Natural killer cell treated with Interleukin-12 subunit alpha and Interleukin-12 subunit beta and Interleukin-15 and Interleukin-18, amount 100 ng/mL, for 72 hours (primary cell): ENCODE measurements around the gene TUBA4A. TPM values are rescaled to one million over a fixed set of nuclear protein-coding genes. Genes with fewer than 3 reads are reported as not detected.

Experiments
- ATAC-seq, 2 donors: fragments of 150-1000 bp; cut with Tn5 transposase in 1 of 2; sonication (Bioruptor Pico), chemical (Tn5 transposase) in 1 of 2; 2 replicates each; pipeline ENCODE4 v1.10.0; 2021
- DNase-seq: peaks from one replicate; pipeline ENCODE4 v3.0.0; 2022; ENCODE audit warnings: low spot score
- H3K27ac Mint-ChIP-seq, 2 donors: 1 replicate in 1 of 2; 2 replicates in 1 of 2; pipeline ENCODE4 v1.8.0; 2022; ENCODE audit warnings: mixed read lengths in 2 of 2, mild to moderate bottlenecking in 1 of 2, moderate library complexity in 1 of 2
- H3K27me3 Mint-ChIP-seq, 2 donors: 1 replicate in 1 of 2; 2 replicates in 1 of 2; pipeline ENCODE4 v1.8.0; 2022; ENCODE audit warnings: mixed read lengths in 2 of 2
- H3K36me3 Mint-ChIP-seq: one replicate; pipeline ENCODE4 v1.8.0; 2022; ENCODE audit warnings: mixed read lengths
- H3K4me1 Mint-ChIP-seq, 2 donors: 1 replicate in 1 of 2; 2 replicates in 1 of 2; pipeline ENCODE4 v1.8.0; 2022; ENCODE audit warnings: low read depth in 2 of 2, mixed read lengths in 2 of 2, mild to moderate bottlenecking in 1 of 2
- H3K4me3 Mint-ChIP-seq: one replicate; pipeline ENCODE4 v1.8.0; 2022; ENCODE audit warnings: mixed read lengths
- H3K9me3 Mint-ChIP-seq: 2 replicates; pipeline ENCODE4 v1.8.0; 2022; ENCODE audit warnings: mixed read lengths
- total RNA-seq, 2 donors: library from RNA; stranded (reverse); gene quantifications; one replicate each; pipeline ENCODE4 v1.2.3, GENCODE V29; 2022

TUBA4A gene
- total RNA-seq, 2 donors from 2014 or later, result 159 to 161 TPM

DNA sequence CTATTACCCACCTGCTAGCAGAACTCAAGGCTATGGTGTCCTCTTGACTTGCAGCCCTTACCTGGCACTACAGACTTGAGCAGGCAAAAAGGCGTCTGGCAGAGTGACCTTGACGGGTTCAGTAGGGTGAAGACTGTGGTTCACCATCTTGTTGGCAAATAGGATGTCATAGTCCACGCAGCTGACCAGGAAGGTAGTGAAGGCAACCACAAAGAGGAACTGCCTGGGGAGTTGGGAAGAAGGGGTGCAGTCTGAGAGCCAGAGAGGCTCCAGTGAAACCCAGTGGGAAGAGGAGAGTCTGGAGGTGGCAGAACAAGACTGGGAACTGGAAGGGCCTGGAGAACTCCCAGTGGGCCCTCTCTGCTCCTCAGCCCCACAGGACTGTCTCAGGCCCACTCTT lies 28.4 kb downstream of the TUBA4A start:
- H3K9me3 Mint-ChIP-seq, result no peaks in the 10 kb centered on the region
- H3K36me3 Mint-ChIP-seq, result peaks cover 12% of the 10 kb centered on the region
- no peak overlapping the region for H3K27ac Mint-ChIP-seq
- H3K4me3 Mint-ChIP-seq, result no peak overlapping the region
- DNase-seq, result no peak
- H3K27me3 Mint-ChIP-seq, result no peaks in the 10 kb centered on the region
- ATAC-seq, result no peak
- H3K4me1 Mint-ChIP-seq, result peaks cover 24 to 25% of the 10 kb centered on the region in 2 donors

DNA sequence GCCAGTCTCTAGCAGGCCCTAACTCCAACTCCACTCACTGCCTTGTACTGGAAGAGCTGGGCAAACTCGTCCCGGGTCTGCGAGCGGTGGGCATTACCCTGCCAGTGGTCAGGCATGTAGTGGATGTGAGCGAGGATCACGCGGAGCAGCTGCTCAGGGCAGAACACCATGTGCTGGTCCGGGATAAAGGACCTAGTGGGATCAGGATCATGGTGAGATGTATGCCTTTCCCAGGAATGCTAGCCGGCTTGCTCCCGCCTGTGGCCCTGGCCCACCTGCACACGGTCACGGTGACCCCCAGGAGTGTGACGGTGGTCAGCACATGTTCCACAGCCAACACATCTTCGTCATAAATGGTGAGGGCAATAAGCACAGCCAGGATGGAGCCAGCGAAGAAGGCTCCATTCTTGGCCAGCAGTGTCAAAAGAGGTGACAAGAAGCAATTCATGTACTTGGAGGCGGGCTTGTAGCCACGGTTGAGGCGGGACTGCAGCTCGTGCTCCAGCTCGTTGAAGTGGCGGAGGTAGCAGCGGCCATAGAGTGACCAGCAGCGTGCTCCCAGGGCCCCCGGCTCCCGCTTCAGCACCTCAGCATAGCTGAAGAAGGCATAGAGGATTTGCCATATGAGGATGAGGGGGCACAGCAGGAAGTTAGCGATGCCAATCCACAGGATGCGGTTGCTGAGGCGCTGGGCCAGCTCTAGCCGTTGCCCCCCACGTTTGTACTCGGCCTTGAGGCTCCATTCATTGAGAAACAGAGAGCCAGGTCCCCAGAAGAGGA lies 29.7 kb downstream of the TUBA4A start:
- Mint-ChIP-seq H3K27ac (no peak overlapping the region), H3K27me3 (no peaks in the 10 kb centered on the region), H3K36me3 (peaks cover 12% of the 10 kb centered on the region), H3K9me3 (no peaks in the 10 kb centered on the region), H3K4me1 (peaks cover 17 to 27% of the 10 kb centered on the region in 2 donors), H3K4me3 (no peak overlapping the region)
- no peak for DNase-seq
- no peak for ATAC-seq

DNA sequence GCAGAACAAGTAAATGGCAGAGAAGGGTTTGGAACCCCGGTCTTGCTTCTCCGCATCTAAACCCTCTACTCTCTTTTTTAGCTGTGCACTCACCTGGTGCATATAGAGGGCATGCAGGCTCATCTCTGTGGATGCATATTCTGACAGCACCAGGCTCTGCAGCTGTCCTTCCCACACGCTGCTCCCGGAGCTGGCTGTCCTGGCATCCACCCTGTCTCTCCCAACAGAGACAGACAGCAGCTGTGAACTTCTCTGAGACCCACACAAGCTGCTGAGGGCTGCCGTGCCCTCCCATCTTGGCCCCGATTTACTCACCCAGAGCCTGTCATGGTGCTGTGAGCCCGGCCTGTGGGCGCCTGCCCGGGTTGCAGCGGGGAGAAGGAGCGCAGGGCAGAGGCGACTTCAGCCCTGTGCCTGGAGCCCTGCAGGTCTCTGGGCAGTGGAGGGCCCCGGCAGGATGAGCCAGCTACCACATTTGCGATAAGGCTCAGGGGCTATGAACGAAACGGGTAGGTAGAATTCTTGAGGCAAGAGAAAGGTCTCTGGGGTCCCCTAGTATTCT lies 31.7 kb downstream of the TUBA4A start:
- no peak overlapping the region for H3K27ac Mint-ChIP-seq
- no peak overlapping the region for H3K4me3 Mint-ChIP-seq
- no peaks in the 10 kb centered on the region for H3K9me3 Mint-ChIP-seq
- H3K36me3 Mint-ChIP-seq, result peaks cover 12% of the 10 kb centered on the region
- DNase-seq (no peak), ATAC-seq (no peak)
- H3K4me1 Mint-ChIP-seq, result peaks cover 16 to 31% of the 10 kb centered on the region in 2 donors
- no peaks in the 10 kb centered on the region for H3K27me3 Mint-ChIP-seq

DNA sequence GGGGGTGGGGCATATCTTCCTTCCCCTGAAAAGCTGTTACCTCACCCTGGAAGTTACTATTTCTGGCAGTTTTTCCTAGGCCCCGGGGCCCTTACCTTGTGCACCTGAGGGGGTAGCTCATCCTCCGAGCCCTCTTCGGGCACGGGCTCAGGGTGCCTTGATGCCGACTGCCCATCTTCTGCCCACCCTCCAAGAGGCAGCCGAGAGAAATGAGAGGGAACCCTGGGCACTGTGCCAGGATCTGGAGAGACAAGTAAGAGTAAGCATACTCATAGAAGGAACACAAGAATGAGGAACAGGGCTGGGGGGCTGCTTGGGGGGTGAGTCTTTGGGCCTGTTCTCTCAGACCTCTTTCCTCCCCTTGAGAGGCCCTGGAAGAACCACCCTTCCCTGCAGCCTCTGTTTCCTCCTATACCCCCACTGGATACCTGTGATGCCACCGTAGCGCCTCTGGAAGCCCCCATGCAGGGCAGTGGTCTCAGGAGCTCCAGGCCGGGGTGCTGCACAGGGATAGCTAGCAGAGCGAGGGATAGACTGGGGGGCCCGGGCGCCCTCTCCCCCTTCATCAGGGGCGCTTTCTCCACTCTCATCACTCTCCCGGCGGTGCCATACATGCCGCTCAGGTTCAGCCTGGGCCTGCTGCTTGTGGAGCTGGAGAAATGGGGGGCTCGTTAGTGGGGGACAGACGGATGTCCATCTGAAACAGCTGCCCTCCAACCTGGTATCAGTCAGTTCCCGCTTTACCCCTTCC lies 32.9 kb downstream of the TUBA4A start:
- DNase-seq, result no peak
- ATAC-seq, result no peak
- Mint-ChIP-seq H3K27ac (no peak overlapping the region), H3K4me1 (peaks cover 9 to 30% of the 10 kb centered on the region in 2 donors), H3K4me3 (no peak overlapping the region), H3K27me3 (no peaks in the 10 kb centered on the region), H3K36me3 (peaks cover 6% of the 10 kb centered on the region), H3K9me3 (no peaks in the 10 kb centered on the region)

DNA sequence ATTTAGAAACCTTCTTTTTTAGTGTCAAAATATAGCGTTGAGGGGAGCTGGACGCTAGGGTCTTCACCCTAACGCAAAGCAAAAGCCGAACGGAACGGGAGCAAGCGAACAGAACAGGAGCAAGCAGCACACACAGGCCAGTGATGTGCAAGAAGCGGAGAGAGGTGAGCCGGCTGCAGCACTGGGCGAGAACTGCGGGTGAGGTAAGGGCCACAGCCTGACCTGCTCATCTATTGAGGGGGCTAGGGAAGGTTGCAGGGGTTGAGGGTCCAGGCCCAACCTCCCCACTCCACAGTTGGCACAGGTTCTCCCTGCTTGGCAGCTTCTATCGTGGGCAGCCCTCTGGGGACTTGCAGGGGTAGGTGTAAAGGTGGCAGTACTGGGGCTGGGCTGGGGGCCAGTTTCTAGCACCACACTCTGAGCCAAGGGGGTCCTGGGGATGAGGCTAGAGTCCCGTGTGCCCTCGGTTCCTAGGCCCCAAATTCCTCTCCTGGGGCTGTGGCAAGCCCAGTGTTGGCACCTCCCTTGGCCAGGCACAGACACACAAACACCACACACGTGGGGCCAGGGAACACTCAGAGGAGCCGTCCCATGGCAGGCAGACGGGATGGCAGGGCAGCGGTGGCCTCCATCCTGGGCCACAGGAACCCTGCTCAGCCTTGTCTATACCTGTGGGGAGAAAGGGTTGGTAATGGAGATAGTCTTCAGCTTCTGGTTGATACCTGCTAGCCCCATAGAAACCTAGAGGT lies 33.8 kb downstream of the TUBA4A start:
- DNase-seq (no peak), ATAC-seq (no peak)
- Mint-ChIP-seq H3K27ac (no peak overlapping the region), H3K9me3 (no peaks in the 10 kb centered on the region), H3K4me1 (peaks cover 8 to 25% of the 10 kb centered on the region in 2 donors), H3K36me3 (peaks cover 6% of the 10 kb centered on the region), H3K27me3 (no peaks in the 10 kb centered on the region), H3K4me3 (no peak overlapping the region)

DNA sequence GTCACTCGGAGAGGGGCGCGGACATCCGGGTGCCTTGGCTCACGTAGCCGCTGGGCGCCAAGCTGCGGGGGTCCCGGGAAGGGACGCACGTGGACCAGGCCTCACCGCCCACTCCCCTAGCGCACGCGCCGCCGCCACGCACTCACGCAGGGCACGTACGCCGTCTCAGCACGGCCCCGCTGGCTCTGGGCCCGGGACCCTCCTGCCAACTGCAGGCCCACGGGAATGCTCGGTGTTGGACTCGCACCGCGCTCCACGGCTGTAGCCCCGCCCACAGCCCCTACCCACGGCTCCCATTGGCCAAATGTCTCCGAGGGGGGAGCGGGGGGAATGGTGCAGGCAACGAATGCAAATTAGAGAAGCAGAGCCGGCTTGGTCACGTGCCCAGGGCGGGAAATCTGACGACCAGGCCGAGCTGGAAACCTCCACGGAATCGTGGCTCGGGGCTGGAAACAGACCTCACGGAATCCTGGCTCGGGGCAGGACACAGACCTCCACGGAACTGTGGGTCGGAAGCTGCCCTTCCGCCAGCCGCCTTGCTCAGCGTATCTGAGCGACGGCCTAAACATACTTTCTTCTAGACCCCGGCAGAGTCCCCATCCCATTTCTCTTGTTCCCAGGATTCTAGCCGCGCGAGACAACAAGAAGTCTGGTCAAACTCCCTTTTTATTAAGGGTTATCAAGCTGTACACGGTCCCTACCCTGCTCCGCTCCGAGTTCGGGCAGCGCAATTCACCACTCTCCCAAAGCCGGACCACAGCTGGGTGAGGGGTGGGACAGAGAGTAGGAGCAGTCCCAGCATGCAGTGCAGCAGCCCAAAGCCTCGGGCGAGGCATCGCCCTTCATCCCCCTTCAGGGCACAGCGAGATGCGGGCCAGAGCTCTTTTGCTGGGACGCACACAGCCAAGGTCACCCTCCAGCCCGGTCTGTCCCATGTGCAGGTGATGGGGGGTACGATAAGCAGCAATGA lies 34.7 kb downstream of the TUBA4A start, which contains the start of gene ABCB6:
TSS of gene ABCB6 (minus strand) at position 227 of the 970 bp plus-strand sequence. CDS start 285 bp downstream, outside the sequence.
- Mint-ChIP-seq H3K27ac (peak within 1 kb of the TSS; percentile 57 to 85), H3K4me3 (peak within 1 kb of the TSS; percentile 83), H3K36me3 (peaks cover 6% of the 10 kb centered on the region), H3K9me3 (no peaks in the 10 kb centered on the region), H3K4me1 (peaks cover 4 to 25% of the 10 kb centered on the region in 2 donors), H3K27me3 (no peaks in the 10 kb centered on the region)
- DNase-seq, result peak; percentile 90
- ATAC-seq, result peak; percentile 81 to 93

DNA sequence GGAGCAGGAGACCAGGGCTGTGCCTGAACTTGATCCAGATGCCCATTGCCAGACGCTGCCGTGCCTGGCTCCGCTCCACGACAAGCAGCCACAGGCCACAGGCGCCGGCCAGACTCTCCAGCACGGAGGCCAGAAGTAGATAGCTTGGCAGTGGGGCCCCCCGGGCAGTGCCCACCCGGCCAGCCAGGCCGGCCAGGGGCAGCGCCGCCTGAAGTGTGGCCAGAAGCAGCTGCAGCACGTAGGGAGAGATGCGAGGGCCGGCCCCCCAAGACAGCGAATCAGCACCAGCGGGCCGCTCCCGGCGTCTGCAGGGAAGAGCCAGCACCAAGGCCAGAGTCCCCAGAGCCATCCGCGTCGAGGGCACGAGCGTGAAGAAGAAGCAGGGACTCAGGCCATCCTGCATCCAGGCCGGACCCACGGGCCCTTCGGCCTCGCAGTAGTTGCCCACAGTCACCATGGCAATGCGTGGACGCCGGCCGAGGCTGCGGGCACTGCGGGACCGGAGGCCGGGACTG lies 35.4 kb downstream of the TUBA4A start:
- Mint-ChIP-seq H3K4me1 (peaks cover 4 to 22% of the 10 kb centered on the region in 2 donors), H3K27me3 (no peaks in the 10 kb centered on the region), H3K27ac (peak overlapping the region; percentile 57 to 85), H3K4me3 (peak overlapping the region; percentile 83), H3K9me3 (no peaks in the 10 kb centered on the region), H3K36me3 (peaks cover 6% of the 10 kb centered on the region)
- no peak for DNase-seq
- ATAC-seq, result peak; percentile 56 to 65

DNA sequence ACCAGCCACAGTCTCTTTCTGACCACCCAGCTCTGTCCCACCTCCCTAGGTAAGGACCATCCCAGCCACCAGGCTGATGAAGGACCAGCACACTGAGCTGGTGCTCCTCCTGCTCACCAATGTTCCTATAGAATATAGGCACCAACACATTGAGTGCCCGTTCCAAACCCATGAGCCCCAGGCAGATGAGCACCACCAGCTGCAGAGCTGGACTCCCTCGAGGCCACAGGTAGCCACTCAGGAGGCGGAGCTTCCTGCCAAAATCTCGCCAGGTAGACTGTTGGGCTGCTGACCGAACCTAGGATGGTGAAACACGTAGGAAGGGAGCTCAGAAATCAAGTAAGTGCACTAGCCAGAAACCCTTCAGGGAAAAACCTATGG lies 37.2 kb downstream of the TUBA4A start:
- H3K4me1 Mint-ChIP-seq, result peaks cover 4 to 21% of the 10 kb centered on the region in 2 donors
- no peaks in the 10 kb centered on the region for H3K9me3 Mint-ChIP-seq
- DNase-seq (no peak), ATAC-seq (no peak)
- H3K27ac Mint-ChIP-seq, result no peak overlapping the region
- peaks cover 4% of the 10 kb centered on the region for H3K36me3 Mint-ChIP-seq
- H3K27me3 Mint-ChIP-seq, result no peaks in the 10 kb centered on the region
- H3K4me3 Mint-ChIP-seq, result no peak overlapping the region

DNA sequence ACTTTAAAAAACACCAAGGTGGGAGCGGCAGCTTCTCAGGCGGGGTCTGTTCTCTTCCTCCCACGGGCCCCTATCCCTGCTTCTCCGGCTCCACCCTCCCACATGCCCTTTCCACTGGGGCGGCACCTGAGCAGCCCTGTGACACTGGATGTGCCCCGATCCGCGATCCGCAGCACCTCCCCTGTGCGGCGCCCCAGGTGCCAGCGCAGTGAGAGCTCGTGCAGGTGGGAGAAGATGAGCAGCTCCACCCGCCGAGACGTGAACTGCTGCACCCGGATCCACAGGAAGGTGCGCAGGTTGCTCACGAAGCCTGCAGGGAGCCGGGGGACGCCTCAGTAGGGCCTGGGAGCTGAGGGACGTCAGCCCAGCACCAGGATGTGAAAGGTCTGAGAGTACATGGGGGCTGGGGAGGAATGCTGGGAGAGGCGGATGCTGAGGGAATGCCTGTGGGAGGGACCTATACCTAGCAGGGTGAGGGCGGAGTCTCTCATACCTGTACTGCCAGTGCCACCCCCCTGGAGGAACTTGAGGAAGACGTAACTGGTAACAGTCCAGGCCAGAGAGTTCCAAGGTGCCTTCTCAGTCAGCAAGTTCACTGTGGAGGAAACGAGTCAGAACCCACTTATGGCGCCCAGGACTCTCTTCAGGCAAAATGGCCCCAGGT lies 37.7 kb downstream of the TUBA4A start:
- no peak for DNase-seq
- no peak for ATAC-seq
- H3K4me3 Mint-ChIP-seq, result no peak overlapping the region
- no peaks in the 10 kb centered on the region for H3K27me3 Mint-ChIP-seq
- no peaks in the 10 kb centered on the region for H3K9me3 Mint-ChIP-seq
- H3K36me3 Mint-ChIP-seq, result no peaks in the 10 kb centered on the region
- H3K4me1 Mint-ChIP-seq, result peaks cover 4 to 26% of the 10 kb centered on the region in 2 donors
- H3K27ac Mint-ChIP-seq, result no peak overlapping the region

DNA sequence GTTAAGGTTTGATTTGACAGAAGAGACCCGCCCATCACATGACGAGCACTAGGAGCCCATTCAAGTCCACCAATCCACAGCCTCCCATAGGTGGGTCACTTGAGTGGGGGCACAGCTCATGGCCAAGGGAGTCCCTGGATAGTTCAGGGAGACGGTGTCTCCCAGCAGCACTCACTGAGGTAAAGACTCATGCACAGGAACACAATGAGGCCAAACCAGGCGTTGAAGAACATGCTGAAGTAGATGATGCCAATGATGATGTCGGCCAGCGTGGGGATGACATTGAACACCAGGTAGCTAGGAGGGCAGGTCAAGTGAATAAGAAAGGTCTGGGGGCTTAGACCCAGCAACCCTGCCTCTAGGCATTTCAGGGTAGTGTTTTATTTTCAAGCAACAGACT lies 38.9 kb downstream of the TUBA4A start:
- H3K9me3 Mint-ChIP-seq, result no peaks in the 10 kb centered on the region
- H3K4me3 Mint-ChIP-seq, result no peak overlapping the region
- H3K4me1 Mint-ChIP-seq, result peaks cover 4 to 27% of the 10 kb centered on the region in 2 donors
- H3K27me3 Mint-ChIP-seq, result no peaks in the 10 kb centered on the region
- DNase-seq, result no peak
- no peaks in the 10 kb centered on the region for H3K36me3 Mint-ChIP-seq
- no peak for ATAC-seq
- H3K27ac Mint-ChIP-seq, result peak overlapping the region in 1 of 2 donors; percentile 32

DNA sequence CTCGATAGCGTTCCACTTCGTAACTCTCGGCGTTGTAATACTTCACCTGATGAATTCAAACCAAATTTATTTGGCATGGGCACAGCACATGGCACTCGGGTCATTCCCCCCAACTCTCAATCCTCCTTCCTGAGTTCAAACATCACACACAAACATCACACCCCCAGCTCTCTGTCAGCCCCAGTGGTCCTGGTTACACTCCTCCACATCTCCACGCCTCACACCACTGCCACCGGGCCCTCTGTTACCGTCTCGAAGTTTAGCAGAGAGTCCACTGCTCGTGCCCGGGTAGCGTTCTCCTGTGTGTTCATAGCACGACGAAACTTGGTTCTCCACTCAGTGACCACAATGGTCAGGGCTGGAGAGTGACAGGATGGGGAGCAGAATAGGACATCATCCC lies 39.6 kb downstream of the TUBA4A start:
- no peak overlapping the region for H3K4me3 Mint-ChIP-seq
- DNase-seq, result no peak
- no peaks in the 10 kb centered on the region for H3K9me3 Mint-ChIP-seq
- no peak for ATAC-seq
- peaks cover 4 to 27% of the 10 kb centered on the region in 2 donors for H3K4me1 Mint-ChIP-seq
- H3K27ac Mint-ChIP-seq, result no peak overlapping the region
- no peaks in the 10 kb centered on the region for H3K36me3 Mint-ChIP-seq
- no peaks in the 10 kb centered on the region for H3K27me3 Mint-ChIP-seq

DNA sequence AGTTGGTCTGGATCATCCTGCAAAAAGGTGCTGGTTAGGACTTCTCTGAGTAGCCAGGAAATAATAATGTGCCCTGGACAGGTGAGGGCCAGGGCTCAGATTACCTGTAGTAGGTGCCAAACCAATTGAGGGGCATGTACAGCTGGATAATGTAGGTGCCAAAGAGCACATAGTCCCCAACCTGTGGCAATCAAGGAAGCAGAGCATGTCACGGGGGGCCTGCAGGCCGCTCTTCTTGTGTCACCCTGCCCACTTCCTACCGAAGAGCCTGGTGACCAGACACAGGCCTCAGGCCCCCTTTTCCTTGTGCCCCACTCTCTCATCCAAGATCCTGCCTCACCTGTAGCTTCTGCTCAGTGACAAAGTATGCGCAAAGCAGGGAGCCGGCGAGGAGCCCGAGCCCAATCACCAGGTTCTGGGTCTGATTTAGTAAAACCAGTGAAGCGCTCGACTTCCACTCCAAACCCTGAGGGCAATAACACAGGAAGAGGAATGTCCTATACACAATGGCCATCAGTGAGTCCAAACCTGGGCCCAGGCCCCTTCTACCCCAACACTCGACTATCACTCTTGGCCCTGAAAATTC lies 40.1 kb downstream of the TUBA4A start:
- H3K4me3 Mint-ChIP-seq, result no peak overlapping the region
- H3K36me3 Mint-ChIP-seq, result no peaks in the 10 kb centered on the region
- H3K27ac Mint-ChIP-seq, result no peak overlapping the region
- peaks cover 5 to 24% of the 10 kb centered on the region in 2 donors for H3K4me1 Mint-ChIP-seq
- no peaks in the 10 kb centered on the region for H3K27me3 Mint-ChIP-seq
- no peak for ATAC-seq
- DNase-seq, result no peak
- H3K9me3 Mint-ChIP-seq, result no peaks in the 10 kb centered on the region
